Measurements from ENCODE around the gene SBF2.
"Not testable (repeated sequence)": the region's sequence is repeated elsewhere in the genome, so short reads cannot be mapped to it uniquely, and the experiment has no call there.

The SBF2 gene

DNA sequence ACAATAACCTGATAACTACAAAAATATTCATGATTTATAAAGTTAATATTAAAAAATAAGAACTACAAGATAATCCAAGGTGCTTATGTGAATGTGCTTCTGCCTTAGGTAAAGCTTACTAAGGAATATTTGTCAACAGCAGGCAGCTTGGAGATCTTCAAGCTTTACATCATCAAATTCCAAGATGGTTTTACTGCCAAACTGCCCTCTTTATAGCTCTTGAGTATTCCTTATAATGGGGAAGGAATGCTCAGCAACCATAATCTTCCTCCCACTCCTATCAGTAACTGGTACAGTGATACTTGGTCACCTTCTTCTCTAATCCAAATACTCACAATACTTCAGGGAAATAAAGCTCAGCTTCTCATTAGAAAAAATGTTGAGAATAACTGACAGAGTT lies 30.1 kb downstream of the SBF2 start:
- no peak for DNase-seq

- no peak for DNase-seq
These were observed 32.2 kb downstream of the SBF2 start for GRCh38 chr11:10261821-10262220.

DNA sequence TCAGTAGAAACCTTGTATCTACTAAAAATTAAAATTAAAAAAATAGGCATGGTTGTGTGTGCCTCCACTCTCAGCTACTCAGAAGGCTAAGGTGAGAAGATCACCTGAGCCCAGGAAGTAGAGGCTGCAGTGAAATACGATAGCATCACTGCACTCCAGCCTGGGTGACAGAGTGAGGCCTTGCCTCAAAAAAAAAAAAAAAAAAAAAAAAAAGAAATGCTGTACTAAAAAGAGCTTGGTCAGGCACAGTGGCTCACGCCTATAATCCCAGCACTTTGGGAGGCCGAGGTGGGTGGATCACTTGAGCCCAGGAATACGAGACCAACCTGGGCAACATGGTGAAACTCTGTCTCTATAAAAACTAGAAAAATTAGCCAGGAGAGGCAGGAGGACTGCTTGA lies 36.5 kb downstream of the SBF2 start:
- DNase-seq: no peak

DNA sequence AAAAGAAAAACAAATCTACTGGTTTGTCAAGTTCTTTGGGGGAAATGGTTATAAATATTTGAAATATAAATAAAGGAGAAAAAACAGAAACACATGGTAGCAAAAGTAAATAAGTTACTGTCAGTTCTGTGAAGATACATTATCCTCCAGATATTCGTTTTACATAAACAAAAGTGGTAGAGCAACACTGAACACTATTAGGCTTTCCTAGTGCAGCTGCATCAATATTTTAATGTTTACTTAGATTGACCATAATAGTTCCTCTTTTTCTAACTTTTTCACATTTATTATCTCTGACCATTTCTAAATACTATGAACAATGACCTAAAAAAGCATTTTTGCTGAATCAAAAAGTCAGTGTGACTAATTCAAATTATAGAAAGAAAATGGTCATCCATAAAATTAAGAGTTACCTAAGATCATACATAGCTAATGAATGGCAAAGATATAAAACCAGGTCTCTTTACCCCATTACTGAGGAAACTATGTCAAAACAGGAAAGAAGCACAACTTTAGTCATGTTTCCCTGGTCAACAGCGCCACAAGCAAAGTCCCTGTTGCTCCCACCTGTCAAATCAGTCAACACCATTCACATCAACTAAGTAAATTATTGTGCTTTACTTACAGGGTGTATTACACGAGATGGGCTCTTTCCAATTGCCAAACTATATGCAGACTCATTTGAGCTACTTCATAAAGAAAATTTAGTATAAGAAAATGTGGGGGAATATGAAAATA lies 38.5 kb downstream of the SBF2 start:
- DNase-seq: peak; percentile 4

- DNase-seq: not testable (repeated sequence)
These were observed 44.4 kb downstream of the SBF2 start for GRCh38 chr11:10249448-10250131.

GRCh38 chr11:10247011-10247410 lies 47.0 kb downstream of the SBF2 start:
- no peak for DNase-seq

- no peak for DNase-seq
These were observed 50.0 kb downstream of the SBF2 start for GRCh38 chr11:10243896-10244575.

DNA sequence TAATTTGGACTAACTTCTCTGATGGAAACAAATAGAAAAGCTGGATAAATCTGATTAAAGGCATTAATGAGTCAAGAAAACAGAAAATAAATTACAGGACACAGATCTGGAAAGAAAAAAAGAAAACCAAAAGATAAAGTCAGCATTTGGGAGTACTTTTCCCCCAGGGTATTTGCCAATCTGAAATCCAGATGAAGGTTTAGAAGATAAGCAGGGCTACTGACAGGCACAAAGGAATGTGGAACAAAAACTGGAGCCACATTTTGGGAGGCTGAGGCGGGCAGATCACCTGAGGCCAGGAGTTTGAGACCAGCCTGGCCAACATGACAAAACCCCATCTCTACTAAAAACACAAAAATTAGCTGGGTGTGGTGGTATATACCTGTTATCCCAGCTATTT lies 57.2 kb downstream of the SBF2 start:
- no peak for DNase-seq

- DNase-seq: no peak
These were observed 60.4 kb downstream of the SBF2 start for GRCh38 chr11:10233581-10233980.

GRCh38 chr11:10232756-10233155 lies 61.3 kb downstream of the SBF2 start:
- no peak for DNase-seq

- DNase-seq: not testable (repeated sequence)
These were observed 62.2 kb downstream of the SBF2 start for GRCh38 chr11:10231803-10232202.

- DNase-seq: no peak
These were observed 68.5 kb downstream of the SBF2 start for GRCh38 chr11:10225553-10225952.

- no peak for DNase-seq
These were observed 71.6 kb downstream of the SBF2 start for GRCh38 chr11:10222399-10222798.

GRCh38 chr11:10221342-10221741 lies 72.7 kb downstream of the SBF2 start:
- no peak for DNase-seq

- no peak for DNase-seq
These were observed 82.5 kb downstream of the SBF2 start for GRCh38 chr11:10211470-10211869.

GRCh38 chr11:10209326-10209725 lies 84.7 kb downstream of the SBF2 start:
- DNase-seq: no peak

GRCh38 chr11:10208131-10208575 lies 85.9 kb downstream of the SBF2 start:
- peak; percentile 50 for DNase-seq

DNA sequence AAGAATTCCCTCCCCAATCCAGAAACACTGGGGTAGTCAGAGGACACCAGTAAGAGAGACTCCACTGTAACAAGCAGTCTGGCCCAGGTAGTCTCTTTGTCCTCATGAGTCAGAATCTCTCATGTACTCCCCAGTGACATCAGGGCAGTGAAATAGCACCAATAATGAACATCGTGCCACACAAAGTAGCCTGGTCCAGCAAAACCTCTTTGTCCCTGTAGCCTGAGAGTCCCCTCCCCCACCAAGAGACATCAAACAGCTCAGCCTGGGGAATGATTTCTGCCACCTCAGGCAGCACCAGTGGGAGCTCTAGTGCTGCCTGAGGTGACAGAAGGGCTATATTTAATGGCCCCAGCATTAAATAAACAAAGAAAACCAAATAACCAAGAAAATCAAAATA lies 88.1 kb downstream of the SBF2 start:
- DNase-seq: no peak

DNA sequence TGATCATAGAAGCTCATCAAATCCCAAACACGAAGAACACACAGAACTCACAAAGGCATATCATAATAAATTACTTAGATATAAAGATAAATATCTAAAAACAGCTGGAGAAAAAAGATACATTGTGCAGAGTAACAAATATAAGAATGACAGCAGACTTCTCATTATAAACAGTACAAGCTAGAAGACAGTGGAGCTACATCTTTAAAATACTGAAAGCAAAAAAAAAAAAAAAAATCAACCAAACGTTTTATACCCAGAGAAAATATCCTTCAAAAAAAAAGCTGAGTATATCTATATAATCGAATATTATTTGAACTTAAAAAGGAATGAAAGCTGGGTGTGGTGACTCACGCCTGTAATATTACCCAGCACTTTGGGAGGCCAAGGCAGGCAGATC lies 90.0 kb downstream of the SBF2 start:
- no peak for DNase-seq

DNA sequence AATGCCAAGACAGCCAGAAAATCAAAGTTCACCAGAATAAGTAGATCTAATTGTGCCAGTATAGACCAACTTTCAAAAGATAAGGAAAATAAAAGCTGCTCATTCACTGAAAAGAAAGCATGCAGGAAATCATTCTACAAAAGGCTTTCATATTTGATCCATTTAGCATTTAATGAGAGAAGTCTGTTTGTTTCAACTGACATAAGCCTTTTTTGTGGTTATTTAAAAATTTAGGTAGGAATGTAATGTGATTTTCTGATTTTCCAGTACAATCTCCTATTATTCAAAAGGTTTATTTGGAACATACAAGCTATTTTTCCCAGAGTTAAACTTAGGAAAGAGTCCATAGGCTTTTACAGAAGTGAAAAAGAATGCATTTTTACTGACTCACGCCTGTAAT lies 92.7 kb downstream of the SBF2 start:
- DNase-seq: no peak

DNA sequence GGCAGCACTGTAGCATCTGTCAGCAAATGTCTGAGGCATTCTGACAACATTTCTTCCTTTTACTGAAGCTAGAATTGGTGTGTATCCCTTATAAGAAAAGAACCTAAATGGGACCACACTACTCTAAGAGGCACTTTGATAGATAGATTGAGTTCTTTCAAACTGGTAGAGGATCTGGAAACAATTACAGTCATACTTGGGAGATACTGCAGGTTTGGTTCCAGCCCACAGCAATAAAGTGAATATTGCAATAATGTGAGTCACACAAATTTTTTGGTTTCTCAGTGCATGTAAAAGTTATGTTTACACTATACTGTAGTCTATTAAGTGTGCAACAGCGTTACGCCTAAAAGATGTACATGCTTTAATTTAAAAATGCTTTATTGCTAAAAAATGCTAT lies 96.9 kb downstream of the SBF2 start:
- no peak for DNase-seq

GRCh38 chr11:10192036-10192435 lies 102.0 kb downstream of the SBF2 start:
- DNase-seq: no peak

DNA sequence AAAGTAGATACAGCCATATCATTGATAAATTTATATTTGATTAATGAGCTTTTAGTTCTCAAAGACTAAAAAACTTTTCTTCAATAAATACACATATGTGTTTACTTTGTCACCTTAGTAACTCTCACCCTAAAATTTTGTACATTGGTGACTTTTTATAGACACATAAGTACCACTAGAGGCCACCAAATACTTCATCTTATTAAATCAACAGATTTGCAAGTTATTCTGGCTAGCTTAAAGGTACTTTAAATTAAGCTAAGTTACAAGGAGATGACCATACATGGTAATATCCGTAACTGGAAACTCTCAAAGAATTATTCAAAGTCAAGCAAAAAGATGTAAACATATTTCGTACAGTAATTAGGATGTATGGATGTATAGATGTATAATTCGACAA lies 112.2 kb downstream of the SBF2 start:
- DNase-seq: peak; percentile 44

GRCh38 chr11:10164621-10165020 lies 129.4 kb downstream of the SBF2 start:
- no peak for DNase-seq

All from inflammatory macrophage treated with lipopolysaccharide for 4 hours (primary cell).